ENCODE data around the gene PPARA.
"Not testable (repeated sequence)": the region's sequence is repeated elsewhere in the genome, so short reads cannot be mapped to it uniquely, and the experiment has no call there.

DNA sequence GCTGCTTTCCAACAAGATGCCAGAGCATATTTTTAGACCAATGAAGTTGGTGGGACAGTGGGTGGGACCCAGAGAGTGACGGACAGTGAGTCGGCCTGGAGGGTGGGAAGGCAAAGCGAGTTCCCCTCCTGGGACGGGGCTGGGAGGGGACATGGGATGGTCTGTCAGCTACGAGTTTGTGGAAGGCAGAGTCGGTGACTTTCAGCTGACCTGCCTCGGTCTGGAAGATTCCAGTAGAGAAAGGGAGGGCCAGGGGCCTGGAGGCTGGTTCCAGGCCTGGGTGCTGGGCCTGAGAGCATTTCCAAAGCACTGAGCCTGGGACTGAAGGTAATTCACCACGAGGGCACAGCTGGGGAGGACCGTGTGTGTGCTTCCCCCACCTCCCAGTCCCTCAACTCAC, 10.9 kb upstream of the PPARA start:
- TF ChIP-seq POLR2A, EP300 (IDR thresholded peaks at IDR 0.05): not testable (repeated sequence)
- TF ChIP-seq, protein P1, sequence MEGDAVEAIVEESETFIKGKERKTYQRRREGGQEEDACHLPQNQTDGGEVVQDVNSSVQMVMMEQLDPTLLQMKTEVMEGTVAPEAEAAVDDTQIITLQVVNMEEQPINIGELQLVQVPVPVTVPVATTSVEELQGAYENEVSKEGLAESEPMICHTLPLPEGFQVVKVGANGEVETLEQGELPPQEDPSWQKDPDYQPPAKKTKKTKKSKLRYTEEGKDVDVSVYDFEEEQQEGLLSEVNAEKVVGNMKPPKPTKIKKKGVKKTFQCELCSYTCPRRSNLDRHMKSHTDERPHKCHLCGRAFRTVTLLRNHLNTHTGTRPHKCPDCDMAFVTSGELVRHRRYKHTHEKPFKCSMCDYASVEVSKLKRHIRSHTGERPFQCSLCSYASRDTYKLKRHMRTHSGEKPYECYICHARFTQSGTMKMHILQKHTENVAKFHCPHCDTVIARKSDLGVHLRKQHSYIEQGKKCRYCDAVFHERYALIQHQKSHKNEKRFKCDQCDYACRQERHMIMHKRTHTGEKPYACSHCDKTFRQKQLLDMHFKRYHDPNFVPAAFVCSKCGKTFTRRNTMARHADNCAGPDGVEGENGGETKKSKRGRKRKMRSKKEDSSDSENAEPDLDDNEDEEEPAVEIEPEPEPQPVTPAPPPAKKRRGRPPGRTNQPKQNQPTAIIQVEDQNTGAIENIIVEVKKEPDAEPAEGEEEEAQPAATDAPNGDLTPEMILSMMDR (IDR thresholded peaks at IDR 0.05): not testable (repeated sequence)

Measured in upper lobe of left lung (tissue), 4 donors.